GM20000 (cell line): ENCODE data around the gene A3GALT2.

Experiments used
- DNase-seq: peaks from one replicate; pipeline ENCODE4 v3.0.0; 2012; ENCODE audit warnings: low spot score
- CTCF ChIP-seq: IDR thresholded peaks from 2 replicates; pipeline ENCODE4 v1.5.1; 2012; ENCODE audit warnings: mild to moderate bottlenecking, control low read depth; ENCODE audit errors: extremely low read depth, missing control alignments

Gene A3GALT2

GRCh38 chr1:33268457-33268856 is 52.4 kb downstream of the A3GALT2 start:
- no peak for DNase-seq
- no peak for TF ChIP-seq CTCF

GRCh38 chr1:33267468-33268205 is 53.3 kb downstream of the A3GALT2 start:
- no peak for DNase-seq
- TF ChIP-seq CTCF, result no peak

- TF ChIP-seq CTCF, result no peak
- no peak for DNase-seq
Observed at GRCh38 chr1:33266766-33267165, 54.1 kb downstream of the A3GALT2 start.

- no peak for TF ChIP-seq CTCF
- no peak for DNase-seq
Observed at GRCh38 chr1:33265780-33266605, 54.9 kb downstream of the A3GALT2 start.

- DNase-seq, result no peak
- no peak for TF ChIP-seq CTCF
Observed at GRCh38 chr1:33263890-33264504, 56.9 kb downstream of the A3GALT2 start.

GRCh38 chr1:33261344-33261743 is 59.6 kb downstream of the A3GALT2 start:
- TF ChIP-seq CTCF, result no peak
- no peak for DNase-seq

- TF ChIP-seq CTCF, result no peak
- no peak for DNase-seq
Observed at GRCh38 chr1:33260439-33260838, 60.5 kb downstream of the A3GALT2 start.
